Forelimb muscle (tissue), 1 donor: ENCODE data around the gene CTCFL. TPM values are rescaled to one million over a fixed set of nuclear protein-coding genes. Genes with fewer than 3 reads are reported as not detected.

Experiments
- DNase-seq: peaks from one replicate; pipeline ENCODE4 v3.0.0-alpha.2; 2013; ENCODE audit warnings: low read depth
- polyA plus RNA-seq: library from polyadenylated mRNA; unstranded; fragments of 120-200 nt; gene quantifications from one replicate; pipeline ENCODE4 v1.2.1, GENCODE V29; 2013; ENCODE audit not compliant: insufficient read length

The CTCFL gene
- polyA plus RNA-seq, 1 donor: 0.22 TPM

- DNase-seq: no peak
Measured at GRCh38 chr20:57465943-57466342, 59.0 kb downstream of the CTCFL start.

GRCh38 chr20:57465486-57465885 is 59.5 kb downstream of the CTCFL start:
- no peak for DNase-seq

- DNase-seq: no peak
Measured at GRCh38 chr20:57464642-57465211, 60.2 kb downstream of the CTCFL start.

GRCh38 chr20:57462781-57463180 is 62.2 kb downstream of the CTCFL start:
- no peak for DNase-seq

DNA sequence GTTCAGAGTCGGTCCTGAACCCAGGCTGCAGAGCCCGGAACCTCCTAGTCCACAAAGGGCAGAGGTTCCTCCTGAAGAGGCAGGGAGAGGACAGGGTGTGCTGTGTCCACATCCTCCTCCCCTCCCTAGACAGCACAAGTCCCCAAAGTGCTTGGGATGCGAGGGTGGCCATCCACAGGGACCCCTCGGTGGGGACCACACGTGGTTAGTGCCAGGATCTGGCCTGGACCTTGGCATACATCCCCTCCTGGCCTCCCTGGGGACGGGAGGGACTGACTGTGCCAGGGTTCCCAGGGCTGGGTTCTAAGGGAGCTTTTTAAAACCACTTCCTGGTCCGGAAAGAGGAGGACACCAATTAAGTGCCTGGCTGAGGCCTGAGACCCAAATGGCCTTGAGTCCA is 63.2 kb downstream of the CTCFL start:
- DNase-seq: no peak

DNA sequence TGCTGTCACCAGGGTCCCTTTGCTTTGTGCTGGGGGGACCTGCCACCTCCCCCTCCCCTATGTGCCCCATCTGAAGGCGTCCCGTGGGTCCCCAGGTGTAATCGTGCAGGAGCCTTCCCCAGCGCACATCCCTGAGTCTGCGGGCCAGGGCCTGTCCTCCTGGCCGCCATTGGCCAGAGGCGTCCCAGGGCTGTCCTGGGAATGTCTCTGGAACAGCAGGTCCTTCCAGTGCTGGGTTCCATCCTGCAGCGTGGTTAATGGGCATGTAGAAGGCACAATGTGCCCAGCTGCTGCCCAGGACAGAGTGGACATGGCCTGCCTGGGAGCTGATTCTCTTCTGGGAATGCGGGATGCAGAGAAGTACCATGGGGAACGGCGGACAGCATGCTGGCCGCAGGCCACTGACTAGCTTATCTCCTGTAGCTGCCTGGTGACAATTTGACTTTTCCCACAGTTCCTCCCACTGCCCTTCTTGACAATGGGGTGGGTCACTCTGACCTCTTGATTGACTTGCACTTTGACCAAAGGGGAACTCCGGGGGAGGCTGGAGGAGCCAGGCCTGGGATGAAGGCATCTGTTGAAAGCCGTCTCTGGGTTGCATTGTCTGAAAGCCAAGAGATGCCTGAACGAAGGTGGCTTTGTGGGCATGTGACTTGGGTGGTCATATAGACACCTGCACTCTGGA is 64.0 kb downstream of the CTCFL start:
- DNase-seq: no peak

GRCh38 chr20:57459897-57460296 is 65.0 kb downstream of the CTCFL start:
- no peak for DNase-seq

- DNase-seq: no peak
Measured at GRCh38 chr20:57459278-57459677, 65.7 kb downstream of the CTCFL start.

DNA sequence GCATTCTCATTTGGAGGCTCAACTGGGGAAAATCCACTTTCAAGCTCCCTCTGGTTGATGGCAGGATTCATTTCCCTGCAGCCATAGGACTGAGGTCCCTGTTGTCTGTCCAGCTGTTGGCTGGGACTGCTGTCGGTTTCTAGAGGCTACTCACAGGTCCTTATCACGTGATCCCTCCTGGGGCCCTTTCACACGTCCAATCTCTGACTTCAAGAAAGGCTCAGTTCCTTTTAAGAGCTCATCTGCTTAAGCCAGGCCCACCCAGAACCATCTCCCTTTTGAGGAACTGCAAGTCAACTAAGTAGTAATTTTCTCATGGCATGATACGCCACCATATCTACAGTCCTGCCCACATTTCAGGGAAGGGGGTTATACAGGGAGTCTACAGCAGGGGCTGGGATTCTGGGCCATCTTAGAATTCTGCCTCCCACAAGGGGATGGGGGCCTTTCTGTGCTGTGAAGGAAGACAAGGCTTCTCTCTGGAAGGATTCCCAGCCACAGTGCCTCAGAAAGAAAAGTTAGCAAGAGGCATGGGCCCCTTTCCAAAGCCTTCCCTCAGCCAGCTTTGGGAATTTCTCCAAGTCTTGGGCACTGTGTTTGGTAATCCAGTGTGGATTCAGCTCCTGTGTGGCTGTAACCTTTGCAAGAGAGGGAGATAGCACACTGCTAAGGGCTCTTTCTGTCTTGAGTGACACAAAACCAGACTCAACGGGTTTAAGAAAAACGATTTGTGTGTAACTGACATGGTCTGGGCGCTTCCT is 66.4 kb downstream of the CTCFL start:
- DNase-seq: no peak

GRCh38 chr20:57457243-57458095 is 67.5 kb downstream of the CTCFL start:
- no peak for DNase-seq

GRCh38 chr20:57456116-57456515 is 68.8 kb downstream of the CTCFL start:
- no peak for DNase-seq

DNA sequence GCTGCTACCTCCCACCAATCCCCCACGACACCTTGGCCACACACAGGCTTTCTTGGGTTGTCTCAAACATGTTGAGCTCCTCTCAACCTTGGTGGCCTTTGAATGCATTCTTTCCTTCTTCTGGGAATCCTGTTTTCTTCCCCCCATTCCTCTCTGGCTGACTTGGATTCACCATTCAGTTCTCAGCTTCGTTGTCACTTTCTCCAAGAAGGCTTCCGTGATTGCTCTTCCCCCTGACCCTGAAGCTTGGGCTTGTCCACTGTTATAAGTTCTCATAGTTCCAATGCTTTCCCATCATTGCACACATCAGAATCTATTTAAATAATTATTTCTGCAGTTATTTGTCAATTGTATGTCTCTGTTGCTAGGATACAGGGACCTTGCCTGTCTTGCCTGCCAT is 69.6 kb downstream of the CTCFL start:
- DNase-seq: no peak

DNA sequence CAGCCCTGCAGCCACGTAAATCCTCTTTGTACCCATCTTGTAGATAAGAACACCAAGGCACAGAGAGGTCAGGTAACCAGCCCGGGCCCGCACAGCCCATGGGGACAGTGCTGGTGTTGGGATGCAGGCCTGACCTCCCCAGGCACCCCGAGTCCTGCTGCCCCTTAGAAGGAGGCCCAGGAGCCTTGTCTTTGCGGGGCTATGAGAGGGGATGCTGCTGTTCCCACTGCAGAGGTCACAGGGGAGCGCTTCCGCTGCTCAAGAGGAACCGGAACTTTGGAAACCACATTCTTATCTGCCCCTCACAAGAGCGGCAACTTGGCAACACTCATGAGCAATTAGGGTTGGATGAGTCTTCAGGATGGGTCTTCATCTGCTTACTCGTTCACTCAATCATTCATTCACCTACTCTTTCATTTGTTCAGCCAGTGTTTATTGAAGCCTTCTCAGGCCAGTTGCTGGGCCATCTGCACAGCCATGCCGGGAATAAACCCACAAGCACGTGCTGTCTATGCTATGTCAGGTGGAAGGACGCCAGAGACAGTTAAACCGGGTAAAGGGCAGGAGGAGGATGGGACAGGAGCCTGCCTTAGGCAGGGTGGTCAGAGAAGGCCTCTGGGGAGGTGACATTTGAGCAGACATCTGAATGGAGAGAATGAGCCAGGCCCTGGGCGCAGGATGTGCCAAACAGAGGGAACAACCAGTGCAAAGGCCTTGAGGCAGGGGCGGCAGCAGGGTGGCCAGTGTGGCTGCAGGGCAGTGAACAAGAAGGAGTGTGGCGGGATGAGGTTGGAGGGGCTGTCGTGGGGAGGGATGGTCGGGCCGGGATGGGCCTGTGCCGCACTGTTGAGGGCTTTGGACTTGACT is 72.9 kb downstream of the CTCFL start:
- no peak for DNase-seq

DNA sequence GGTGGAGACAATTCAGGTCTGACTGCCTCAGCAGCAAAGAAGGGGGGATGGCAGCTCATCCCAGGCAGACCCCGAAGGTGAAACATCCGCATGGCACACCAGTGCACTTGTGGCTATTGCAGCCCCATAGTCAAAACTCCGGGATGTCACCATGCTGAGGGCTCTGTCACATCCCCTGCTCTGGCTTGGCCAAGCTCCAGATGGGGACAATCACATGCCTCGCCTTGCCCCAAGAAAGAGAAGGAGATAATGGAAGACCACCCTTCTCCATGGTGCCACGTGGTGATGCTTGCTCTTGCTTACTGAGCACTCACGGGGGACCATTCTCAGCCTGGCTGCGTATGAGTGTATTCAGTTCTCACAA is 73.5 kb downstream of the CTCFL start:
- no peak for DNase-seq

GRCh38 chr20:57450931-57451330 is 74.0 kb downstream of the CTCFL start:
- no peak for DNase-seq

DNA sequence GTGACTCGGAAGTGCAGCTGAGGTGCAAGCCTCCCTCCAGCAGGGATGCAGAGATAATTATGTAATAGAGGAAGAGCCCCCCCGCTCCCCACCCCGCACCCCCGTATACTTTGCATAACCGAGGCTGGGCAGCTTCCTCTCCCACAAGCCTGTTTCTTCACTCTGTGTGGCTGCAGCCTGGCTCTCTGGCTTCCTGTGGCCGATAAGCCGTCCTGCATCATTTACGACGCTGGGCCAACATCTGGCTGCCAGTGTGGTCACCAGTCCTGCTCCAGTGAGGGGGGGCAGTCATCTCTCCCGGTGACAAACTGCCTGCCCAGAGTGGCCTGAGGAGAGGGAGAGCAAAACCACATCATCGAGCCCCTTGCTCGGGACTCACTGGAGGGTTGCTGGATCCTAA is 74.5 kb downstream of the CTCFL start:
- no peak for DNase-seq

DNA sequence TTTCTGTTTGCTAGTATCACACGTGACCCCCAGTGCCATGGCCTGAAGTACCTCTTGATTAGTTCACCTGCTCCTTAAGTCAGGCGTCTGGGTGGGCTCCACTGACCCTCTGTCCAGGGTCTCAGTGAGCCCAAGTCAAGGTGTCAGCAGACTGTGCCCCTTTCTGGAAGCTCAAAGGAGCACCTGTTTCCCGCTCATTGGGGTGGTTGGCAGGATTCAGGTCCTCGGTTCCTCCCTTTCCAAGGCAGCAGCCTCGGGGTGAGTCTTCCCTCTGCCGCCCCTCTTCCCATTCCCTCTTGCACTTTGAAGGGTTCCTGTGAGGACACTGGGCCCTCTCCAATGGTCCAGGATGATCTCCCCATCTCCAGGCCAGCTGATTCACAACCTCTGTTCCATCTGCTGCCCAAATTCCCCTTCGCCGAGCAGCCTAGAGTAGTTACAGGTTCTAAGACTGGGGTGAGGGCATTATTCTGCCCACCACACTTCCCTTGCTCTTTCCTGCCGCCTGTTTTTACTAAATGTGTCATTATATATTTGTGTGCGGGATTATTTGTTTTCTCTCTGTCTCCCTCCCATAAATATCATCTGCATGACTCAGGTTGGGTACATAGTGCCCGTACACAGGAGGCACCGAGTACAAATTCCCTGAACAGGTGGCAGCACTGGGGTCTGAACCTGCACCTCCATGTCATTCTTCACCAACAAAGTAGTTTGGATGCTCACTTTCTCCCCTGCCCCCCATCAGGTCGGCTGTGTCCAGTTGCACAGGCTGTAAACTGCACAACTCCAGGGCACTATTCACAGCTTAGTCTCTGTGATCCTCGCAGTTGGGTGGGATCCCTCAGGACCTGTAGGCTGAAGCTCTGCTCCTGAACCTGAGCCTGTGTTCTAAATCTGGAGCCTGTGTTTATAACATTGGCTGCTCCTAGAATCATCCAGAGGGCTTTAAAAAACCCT is 75.3 kb downstream of the CTCFL start:
- DNase-seq: no peak

GRCh38 chr20:57448764-57449354 is 76.1 kb downstream of the CTCFL start:
- DNase-seq: no peak
